ENCODE results near the gene ZNF423.

Gene ZNF423

DNA sequence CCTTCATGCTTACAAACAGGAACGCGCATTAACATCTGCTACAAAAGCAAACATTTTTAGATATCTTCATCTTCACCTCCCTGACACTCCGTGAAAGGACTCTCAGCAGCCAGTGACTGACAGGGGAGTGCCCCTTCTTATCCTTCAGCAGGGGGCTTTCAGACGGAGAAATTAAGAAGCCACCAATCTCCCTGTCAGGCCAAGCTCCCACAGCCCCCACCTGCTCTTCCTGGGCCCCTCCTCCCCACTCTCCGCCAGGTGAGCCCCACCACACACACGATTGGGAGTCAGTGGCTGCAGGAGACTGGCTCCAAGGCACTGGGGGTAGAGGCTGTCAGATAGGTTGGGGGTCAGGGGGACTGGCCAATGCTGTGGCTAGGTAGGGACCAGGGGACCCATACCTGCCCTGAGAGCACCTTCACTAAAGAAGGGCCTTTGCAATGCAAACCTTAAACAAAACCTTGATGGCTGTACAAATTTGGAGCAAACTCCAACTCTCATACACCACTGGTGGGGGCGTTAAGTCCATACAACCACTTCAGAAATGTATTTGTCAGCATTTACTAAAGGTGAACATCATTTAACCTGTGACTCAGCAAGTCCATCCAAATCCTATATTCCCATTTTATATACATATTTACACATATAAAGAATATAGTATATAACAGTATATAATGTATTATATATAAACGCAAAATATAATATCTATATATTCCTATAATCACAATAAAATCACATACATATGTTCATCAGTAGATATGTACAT lies 232.2 kb downstream of the ZNF423 start:
- no peaks in the 10 kb centered on the region for H3K27me3 ChIP-seq (ENCODE audit: insufficient read depth, low read depth, severe bottlenecking)
- DNase-seq: no peak
- H3K36me3 ChIP-seq: no peaks in the 10 kb centered on the region
- no peak for TF ChIP-seq CTCF (IDR thresholded peaks at IDR 0.05; ENCODE audit: low read depth, low read length)
- H3K9me3 ChIP-seq (ENCODE audit: severe bottlenecking): no peaks in the 10 kb centered on the region
- no peak overlapping the region for H3K4me3 ChIP-seq (ENCODE audit: low read depth, low read length)
- H3K27ac ChIP-seq: no peak overlapping the region

DNA sequence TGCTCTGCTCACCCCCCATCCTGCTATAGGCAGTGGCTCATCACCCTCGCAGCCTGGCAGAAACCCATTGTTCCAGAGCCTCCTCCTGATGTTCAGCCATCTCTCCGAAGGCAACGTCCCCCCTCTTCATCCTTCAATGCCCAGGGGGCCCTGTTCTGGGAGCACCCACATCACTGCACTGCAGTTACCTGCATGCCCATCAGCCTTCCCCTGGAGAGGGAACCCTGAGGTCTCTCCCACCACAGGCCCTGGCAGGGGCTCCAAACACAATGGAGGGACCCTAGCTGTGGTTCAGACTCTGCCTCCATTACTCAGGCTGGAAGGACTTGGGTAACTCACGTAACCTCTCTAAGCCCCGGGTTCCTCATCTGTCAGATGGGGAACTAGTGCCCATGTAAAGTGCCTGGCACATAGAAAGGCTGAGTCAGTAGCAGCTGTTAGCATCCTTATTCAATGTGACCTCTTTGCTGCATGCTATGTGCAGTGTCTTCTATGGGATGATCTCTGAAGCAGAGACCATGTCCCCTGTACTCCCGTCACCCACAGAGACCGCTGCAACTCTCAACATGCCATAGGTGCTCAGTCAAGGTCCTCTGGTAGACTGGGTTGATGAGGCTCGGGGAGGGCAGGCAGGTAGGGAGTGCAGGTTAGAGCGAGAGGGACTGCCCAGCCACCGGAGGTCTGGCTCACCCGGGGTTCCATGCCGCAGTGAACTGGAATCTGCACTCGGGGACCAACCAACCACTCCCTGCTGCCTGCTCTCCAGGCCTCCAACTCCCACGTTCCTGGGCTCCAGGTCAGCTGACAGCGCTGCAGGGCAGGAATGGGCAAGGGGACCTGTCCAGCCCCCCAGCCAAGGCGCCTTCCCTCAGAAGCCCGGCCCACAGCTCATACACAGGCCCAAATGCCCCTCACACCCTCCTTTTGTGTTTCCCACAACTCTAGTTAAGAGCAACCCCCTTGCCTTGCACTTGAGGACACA lies 233.2 kb downstream of the ZNF423 start:
- Histone ChIP-seq H3K27ac (no peak overlapping the region), H3K27me3 (ENCODE audit: insufficient read depth, low read depth, severe bottlenecking) (no peaks in the 10 kb centered on the region), H3K4me3 (ENCODE audit: low read depth, low read length) (no peak overlapping the region), H3K9me3 (ENCODE audit: severe bottlenecking) (no peaks in the 10 kb centered on the region), H3K36me3 (no peaks in the 10 kb centered on the region)
- TF ChIP-seq CTCF (IDR thresholded peaks at IDR 0.05; ENCODE audit: low read depth, low read length): no peak
- no peak for DNase-seq

DNA sequence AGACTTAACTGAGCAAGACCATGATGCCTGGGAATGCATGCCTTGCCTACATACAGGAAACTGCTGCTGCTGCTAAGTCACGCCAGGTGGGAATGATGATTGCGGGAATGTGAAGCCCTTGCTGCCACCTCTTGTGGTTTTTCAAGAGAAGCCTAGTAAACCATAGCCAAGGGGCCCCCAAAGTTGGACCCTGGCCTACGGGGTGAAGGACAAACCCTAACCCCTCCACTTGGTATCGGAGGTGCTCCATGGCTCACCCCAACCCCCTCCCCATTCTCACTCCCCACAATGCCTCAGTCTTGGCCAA lies 233.9 kb downstream of the ZNF423 start:
- H3K9me3 ChIP-seq (ENCODE audit: severe bottlenecking): no peaks in the 10 kb centered on the region
- no peak for TF ChIP-seq CTCF (IDR thresholded peaks at IDR 0.05; ENCODE audit: low read depth, low read length)
- no peaks in the 10 kb centered on the region for H3K36me3 ChIP-seq
- no peaks in the 10 kb centered on the region for H3K27me3 ChIP-seq (ENCODE audit: insufficient read depth, low read depth, severe bottlenecking)
- no peak overlapping the region for H3K27ac ChIP-seq
- no peak overlapping the region for H3K4me3 ChIP-seq (ENCODE audit: low read depth, low read length)
- no peak for DNase-seq

DNA sequence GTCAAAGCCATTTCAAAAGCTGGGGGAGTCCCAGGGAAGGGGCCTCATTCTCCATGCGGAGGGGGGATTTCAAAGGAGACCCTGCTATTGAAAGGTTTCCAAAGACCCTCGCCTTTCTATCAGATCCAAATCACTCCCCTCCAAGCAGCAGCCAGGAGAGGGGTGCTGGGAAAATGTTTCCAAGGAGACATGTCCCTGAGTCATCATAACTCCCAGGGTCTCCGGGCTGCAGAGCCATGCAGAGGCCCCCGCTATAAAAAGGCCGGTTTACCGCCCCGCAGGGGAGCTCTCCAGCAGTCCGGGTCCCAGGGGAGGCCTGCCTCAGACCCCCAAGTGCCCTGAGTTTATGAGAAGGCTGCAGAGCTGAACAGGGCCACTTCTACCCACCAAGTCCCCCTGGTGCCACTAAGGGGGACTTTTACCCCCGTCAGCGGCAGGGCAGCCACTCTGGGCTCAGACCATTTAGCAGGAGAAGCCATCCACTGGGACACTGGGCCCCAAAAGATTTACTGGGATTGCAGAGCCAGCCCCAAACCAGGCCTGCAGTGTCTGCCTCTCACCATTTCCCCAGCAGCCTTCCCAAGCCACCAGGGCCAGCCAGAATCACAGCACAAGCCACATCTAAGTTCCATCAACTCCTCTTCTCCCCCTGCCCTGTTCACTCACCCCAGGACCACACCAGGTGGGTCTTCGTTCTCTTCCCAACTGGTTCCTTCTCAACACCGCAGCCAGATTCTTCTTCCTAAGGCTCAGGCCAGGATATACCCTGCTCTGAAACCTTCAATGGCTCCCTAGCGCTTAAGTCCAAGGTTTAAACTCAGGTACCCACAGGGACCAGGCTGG lies 234.4 kb downstream of the ZNF423 start:
- no peaks in the 10 kb centered on the region for H3K9me3 ChIP-seq (ENCODE audit: severe bottlenecking)
- no peaks in the 10 kb centered on the region for H3K36me3 ChIP-seq
- H3K4me3 ChIP-seq (ENCODE audit: low read depth, low read length): no peak overlapping the region
- no peak overlapping the region for H3K27ac ChIP-seq
- H3K27me3 ChIP-seq (ENCODE audit: insufficient read depth, low read depth, severe bottlenecking): no peaks in the 10 kb centered on the region
- TF ChIP-seq CTCF (IDR thresholded peaks at IDR 0.05; ENCODE audit: low read depth, low read length): no peak
- DNase-seq: no peak

GRCh38 chr16:49620869-49621240 lies 235.1 kb downstream of the ZNF423 start:
- no peak for DNase-seq
- no peaks in the 10 kb centered on the region for H3K27me3 ChIP-seq (ENCODE audit: insufficient read depth, low read depth, severe bottlenecking)
- H3K27ac ChIP-seq: no peak overlapping the region
- no peak overlapping the region for H3K4me3 ChIP-seq (ENCODE audit: low read depth, low read length)
- H3K9me3 ChIP-seq (ENCODE audit: severe bottlenecking): no peaks in the 10 kb centered on the region
- H3K36me3 ChIP-seq: no peaks in the 10 kb centered on the region
- TF ChIP-seq CTCF (IDR thresholded peaks at IDR 0.05; ENCODE audit: low read depth, low read length): no peak
